PC-9 (cell line): ENCODE data around the gene TUBB8. TPM values are rescaled to one million over a fixed set of nuclear protein-coding genes. Genes with fewer than 3 reads are reported as not detected.
A peak's percentile ranks its signal among the peaks of the same experiment; 100 is the strongest.
"Not testable (repeated sequence)": the region's sequence is repeated elsewhere in the genome, so short reads cannot be mapped to it uniquely, and the experiment has no call there.

Source experiments
- BruUV-seq: library from RNA; stranded (reverse); fragments of 400-500 nt; replicated peaks from 2 replicates; lab custom pipeline; 2021; lab: Mats Ljungman, UMichigan
- CTCF ChIA-PET: fragments of 300-600 bp; sonication (Branson Sonifier 250); formaldehyde crosslinking; loops from one replicate; lab custom pipeline; 2022; ENCODE audit warnings: antibody characterized with exemption; lab: Charles Lee
- POLR2A ChIA-PET: fragments of 300-600 bp; sonication (Branson Sonifier 250); formaldehyde crosslinking; loops from one replicate; lab custom pipeline; 2022; ENCODE audit warnings: antibody characterized with exemption; ENCODE audit not compliant: unreplicated experiment; lab: Charles Lee
- DNase-seq, 2 experiments: peaks; one replicate each; pipeline versions ENCODE4 v3.0.0 to v3.0.0-alpha.2; 2015 to 2022; ENCODE audit warnings: mixed read lengths in 1 of 2
- H2AFZ ChIP-seq: fragments of 200-600 bp; sonication (generic); 2 replicates; pipeline ENCODE4 v1.8.1; 2017; ENCODE audit warnings: antibody characterized with exemption
- H3F3A ChIP-seq: fragments of 200-600 bp; sonication (generic); 2 replicates; pipeline ENCODE4 v1.8.1; 2017; ENCODE audit warnings: antibody characterized with exemption, mild to moderate bottlenecking, low read depth; ENCODE audit not compliant: insufficient read depth
- H3K27ac ChIP-seq: fragments of 200-600 bp; sonication (generic); 2 replicates; pipeline ENCODE4 v1.6.1; 2016; ENCODE audit warnings: mixed run types
- H3K27me3 ChIP-seq: fragments of 200-600 bp; sonication (generic); 2 replicates; pipeline ENCODE4 v1.6.1; 2016; ENCODE audit warnings: low read depth, mixed run types; ENCODE audit not compliant: insufficient read depth
- H3K36me3 ChIP-seq: fragments of 200-600 bp; sonication (generic); 2 replicates; pipeline ENCODE4 v1.6.1; 2016; ENCODE audit warnings: low read depth, mixed run types
- H3K4me1 ChIP-seq: fragments of 200-600 bp; sonication (generic); replicated peaks from 2 replicates; pipeline ENCODE4 v1.6.1; 2016; ENCODE audit warnings: mixed run types; ENCODE audit not compliant: insufficient read depth
- H3K4me2 ChIP-seq: fragments of 200-600 bp; sonication (generic); 2 replicates; pipeline ENCODE4 v1.6.1; 2017; ENCODE audit warnings: mixed run types
- H3K4me3 ChIP-seq: fragments of 200-600 bp; sonication (generic); 2 replicates; pipeline ENCODE4 v1.6.1; 2016; ENCODE audit warnings: mixed run types
- H3K79me2 ChIP-seq: fragments of 200-600 bp; sonication (generic); 2 replicates; pipeline ENCODE4 v1.6.1; 2017; ENCODE audit warnings: low read depth, mixed run types
- H3K9me2 ChIP-seq: fragments of 200-600 bp; sonication (generic); 2 replicates; pipeline ENCODE4 v1.8.1; 2017; ENCODE audit warnings: mild to moderate bottlenecking; ENCODE audit not compliant: insufficient read depth
- H3K9me3 ChIP-seq: fragments of 200-600 bp; sonication (generic); 2 replicates; pipeline ENCODE4 v1.8.1; 2016; ENCODE audit warnings: low read depth; ENCODE audit not compliant: insufficient read depth
- H4K20me1 ChIP-seq: fragments of 200-600 bp; sonication (generic); 2 replicates; pipeline ENCODE4 v1.8.1; 2017; ENCODE audit not compliant: insufficient read depth
- intact Hi-C: fragments of 100-400 bp; cut with micrococcal nuclease; formaldehyde crosslinking; loops from one replicate; pipeline ENCODE4 v1.10.0; 2022; ENCODE audit not compliant: unreplicated experiment
- total RNA-seq: library from RNA; stranded (reverse); gene quantifications from 2 replicates; pipeline ENCODE4 v1.2.3, GENCODE V29; 2021
- TF ChIP-seq, protein P1 (sequence below): fragments of 200-600 bp; sonication (generic); conservative IDR thresholded peaks from 2 replicates; pipeline ENCODE4 v1.6.1; 2017; ENCODE audit warnings: mixed run types, antibody characterized with exemption, mild to moderate bottlenecking, moderate library complexity

TUBB8 gene
- total RNA-seq, 1 experiment from 2014 or later, result 0.59 TPM

DNA sequence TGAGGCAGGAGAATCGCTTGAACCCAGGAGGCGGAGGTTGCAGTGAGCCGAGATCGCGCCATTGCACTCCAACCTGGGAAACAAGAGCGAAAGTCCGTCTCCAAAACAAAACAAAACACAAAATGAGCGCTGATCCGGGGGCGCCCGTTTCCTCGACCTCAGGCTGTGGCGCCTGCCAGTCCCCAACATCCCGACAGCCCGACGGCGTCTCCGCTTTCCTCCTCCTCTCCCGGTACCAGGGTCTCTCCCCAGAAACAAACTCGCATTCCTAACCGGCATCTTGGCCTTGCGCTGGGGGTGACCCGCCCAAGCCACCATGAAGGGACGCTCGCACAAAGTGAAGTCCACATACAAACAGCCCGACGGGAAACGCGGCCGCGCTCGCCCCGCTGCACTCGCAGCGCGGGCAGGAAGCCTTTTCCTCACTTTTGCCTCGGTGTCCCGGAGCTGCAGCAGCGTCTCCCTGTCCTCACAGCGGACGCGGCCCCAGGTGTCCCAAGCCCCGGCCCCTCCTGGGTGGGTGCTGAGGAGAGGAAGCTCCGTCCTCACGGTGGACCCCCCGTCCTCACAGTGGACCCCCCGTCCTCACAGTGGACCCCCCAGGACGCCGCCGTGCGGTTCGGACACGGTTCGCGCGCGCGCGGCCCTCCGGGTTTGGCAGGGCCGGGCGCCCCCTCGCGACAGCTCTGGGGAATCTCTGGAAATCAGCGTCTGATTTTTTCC lies 24.6 kb upstream of the TUBB8 start:
- BruUV-seq, H3K9me3 ChIP-seq, H4K20me1 ChIP-seq, H3F3A ChIP-seq, H3K27ac ChIP-seq, H3K27me3 ChIP-seq, H3K36me3 ChIP-seq, H3K9me2 ChIP-seq, H3K79me2 ChIP-seq, H2AFZ ChIP-seq, CTCF ChIA-PET, H3K4me1 ChIP-seq, intact Hi-C loops: not testable (repeated sequence)
- POLR2A ChIA-PET, result interaction anchor here (0.7 kb wide), 1 partner anchor 63 kb away, joined by 3 read pairs; no protein-coding TSS in a partner anchor
- Histone ChIP-seq H3K4me2 (peak overlapping the region; percentile 68), H3K4me3 (peak overlapping the region; percentile 50; the same call in 1 of the 2 replicates)
- DNase-seq, result peak in 1 of 2 experiments; percentile 58
- TF ChIP-seq, protein P1, sequence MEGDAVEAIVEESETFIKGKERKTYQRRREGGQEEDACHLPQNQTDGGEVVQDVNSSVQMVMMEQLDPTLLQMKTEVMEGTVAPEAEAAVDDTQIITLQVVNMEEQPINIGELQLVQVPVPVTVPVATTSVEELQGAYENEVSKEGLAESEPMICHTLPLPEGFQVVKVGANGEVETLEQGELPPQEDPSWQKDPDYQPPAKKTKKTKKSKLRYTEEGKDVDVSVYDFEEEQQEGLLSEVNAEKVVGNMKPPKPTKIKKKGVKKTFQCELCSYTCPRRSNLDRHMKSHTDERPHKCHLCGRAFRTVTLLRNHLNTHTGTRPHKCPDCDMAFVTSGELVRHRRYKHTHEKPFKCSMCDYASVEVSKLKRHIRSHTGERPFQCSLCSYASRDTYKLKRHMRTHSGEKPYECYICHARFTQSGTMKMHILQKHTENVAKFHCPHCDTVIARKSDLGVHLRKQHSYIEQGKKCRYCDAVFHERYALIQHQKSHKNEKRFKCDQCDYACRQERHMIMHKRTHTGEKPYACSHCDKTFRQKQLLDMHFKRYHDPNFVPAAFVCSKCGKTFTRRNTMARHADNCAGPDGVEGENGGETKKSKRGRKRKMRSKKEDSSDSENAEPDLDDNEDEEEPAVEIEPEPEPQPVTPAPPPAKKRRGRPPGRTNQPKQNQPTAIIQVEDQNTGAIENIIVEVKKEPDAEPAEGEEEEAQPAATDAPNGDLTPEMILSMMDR, result peak; percentile 72

DNA sequence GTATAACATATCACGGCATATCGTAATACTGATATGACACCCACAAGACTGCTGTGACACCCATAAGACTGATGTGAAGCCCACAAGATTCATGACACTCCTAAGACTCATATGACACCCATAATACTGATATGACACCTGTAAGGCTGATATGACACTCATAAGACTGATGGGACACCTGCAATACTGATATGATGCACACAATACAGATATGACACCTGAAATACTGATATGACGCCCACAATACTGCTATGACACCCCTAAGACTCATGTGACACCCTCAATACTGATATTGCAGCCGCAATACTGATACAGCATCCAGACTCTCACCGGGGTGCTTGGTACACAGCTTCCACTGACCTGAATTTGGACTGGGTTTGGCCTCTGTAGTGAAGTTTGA lies 19.1 kb upstream of the TUBB8 start:
- intact Hi-C loops, H3K4me3 ChIP-seq, H3K27me3 ChIP-seq, H3K4me2 ChIP-seq, DNase-seq, H4K20me1 ChIP-seq, BruUV-seq, CTCF ChIA-PET, H3K27ac ChIP-seq, POLR2A ChIA-PET, H3K9me2 ChIP-seq, H2AFZ ChIP-seq, H3K79me2 ChIP-seq, H3K4me1 ChIP-seq, H3F3A ChIP-seq, H3K36me3 ChIP-seq, H3K9me3 ChIP-seq: not testable (repeated sequence)

DNA sequence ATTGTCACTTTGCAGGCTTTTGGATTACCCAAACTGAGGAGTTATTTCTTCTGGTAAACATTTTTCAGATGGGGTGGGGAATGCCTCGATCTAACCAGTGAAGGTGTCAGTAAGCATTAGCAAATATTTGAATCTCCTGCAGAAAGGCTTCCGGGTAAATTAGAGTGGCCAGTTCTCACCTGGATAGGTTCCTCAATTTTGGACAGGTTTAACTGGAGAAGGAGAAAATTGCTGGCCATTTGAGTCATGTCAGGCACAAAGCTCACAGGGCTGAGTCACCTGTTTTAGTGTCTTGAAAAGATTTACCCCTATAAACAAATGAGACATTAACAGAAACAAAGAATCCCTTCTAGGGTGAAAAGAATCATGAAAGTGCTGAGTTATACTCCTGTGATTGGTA lies 830 bp upstream of the TUBB8 start:
- H4K20me1 ChIP-seq, H2AFZ ChIP-seq, H3K4me3 ChIP-seq, H3K4me2 ChIP-seq, H3F3A ChIP-seq, H3K4me1 ChIP-seq, H3K9me3 ChIP-seq, intact Hi-C loops, H3K36me3 ChIP-seq, H3K27me3 ChIP-seq, CTCF ChIA-PET, BruUV-seq, H3K9me2 ChIP-seq, H3K79me2 ChIP-seq, H3K27ac ChIP-seq, POLR2A ChIA-PET: not testable (repeated sequence)
- peak in 1 of 2 experiments; percentile 55 for DNase-seq

DNA sequence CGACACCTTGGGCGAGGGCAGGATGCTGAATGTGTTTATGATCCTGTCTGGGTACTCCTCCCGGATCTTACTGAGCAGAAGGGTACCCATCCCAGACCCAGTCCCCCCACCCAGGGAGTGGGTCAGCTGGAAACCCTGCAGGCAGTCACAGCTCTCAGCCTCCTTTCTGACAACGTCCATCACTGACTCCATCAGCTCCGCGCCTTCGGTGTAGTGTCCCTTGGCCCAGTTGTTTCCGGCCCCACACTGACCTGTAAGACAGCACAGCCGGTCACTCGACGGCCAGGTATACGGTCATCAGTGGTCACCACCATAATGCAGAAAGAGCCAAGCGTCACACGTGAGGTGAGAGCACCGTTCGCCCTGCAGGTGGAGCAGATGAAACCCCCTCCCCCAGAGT lies 1.2 kb downstream of the TUBB8 start:
- H3K4me2 ChIP-seq, POLR2A ChIA-PET, H3K27ac ChIP-seq, H2AFZ ChIP-seq, DNase-seq, H3K36me3 ChIP-seq, H3F3A ChIP-seq, H3K9me3 ChIP-seq, intact Hi-C loops, H4K20me1 ChIP-seq, H3K79me2 ChIP-seq, H3K27me3 ChIP-seq, H3K4me1 ChIP-seq, BruUV-seq, H3K4me3 ChIP-seq, H3K9me2 ChIP-seq, CTCF ChIA-PET: not testable (repeated sequence)

DNA sequence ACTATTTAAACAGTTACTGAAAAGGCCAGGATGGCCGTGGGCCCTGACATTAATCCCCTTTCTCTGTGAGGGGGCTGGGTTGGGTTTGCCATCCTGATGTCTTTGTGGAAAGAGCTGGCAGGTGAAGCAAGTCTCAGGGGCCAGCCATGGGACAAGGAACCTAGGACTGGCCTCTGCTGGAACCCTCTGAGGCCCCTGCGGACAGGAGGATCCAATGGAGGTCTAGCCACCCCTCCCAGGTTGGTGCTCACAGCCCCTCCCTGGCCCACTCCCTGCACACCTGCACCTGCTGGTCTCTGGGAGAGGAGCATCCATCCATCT lies 35.8 kb downstream of the TUBB8 start:
- CTCF ChIA-PET, H3K4me1 ChIP-seq, H3K36me3 ChIP-seq, POLR2A ChIA-PET, H3K9me2 ChIP-seq, H3K79me2 ChIP-seq, H3F3A ChIP-seq, H3K4me3 ChIP-seq, H3K27ac ChIP-seq, BruUV-seq, H3K27me3 ChIP-seq, H3K4me2 ChIP-seq, DNase-seq, H3K9me3 ChIP-seq, H4K20me1 ChIP-seq, intact Hi-C loops, H2AFZ ChIP-seq: not testable (repeated sequence)

DNA sequence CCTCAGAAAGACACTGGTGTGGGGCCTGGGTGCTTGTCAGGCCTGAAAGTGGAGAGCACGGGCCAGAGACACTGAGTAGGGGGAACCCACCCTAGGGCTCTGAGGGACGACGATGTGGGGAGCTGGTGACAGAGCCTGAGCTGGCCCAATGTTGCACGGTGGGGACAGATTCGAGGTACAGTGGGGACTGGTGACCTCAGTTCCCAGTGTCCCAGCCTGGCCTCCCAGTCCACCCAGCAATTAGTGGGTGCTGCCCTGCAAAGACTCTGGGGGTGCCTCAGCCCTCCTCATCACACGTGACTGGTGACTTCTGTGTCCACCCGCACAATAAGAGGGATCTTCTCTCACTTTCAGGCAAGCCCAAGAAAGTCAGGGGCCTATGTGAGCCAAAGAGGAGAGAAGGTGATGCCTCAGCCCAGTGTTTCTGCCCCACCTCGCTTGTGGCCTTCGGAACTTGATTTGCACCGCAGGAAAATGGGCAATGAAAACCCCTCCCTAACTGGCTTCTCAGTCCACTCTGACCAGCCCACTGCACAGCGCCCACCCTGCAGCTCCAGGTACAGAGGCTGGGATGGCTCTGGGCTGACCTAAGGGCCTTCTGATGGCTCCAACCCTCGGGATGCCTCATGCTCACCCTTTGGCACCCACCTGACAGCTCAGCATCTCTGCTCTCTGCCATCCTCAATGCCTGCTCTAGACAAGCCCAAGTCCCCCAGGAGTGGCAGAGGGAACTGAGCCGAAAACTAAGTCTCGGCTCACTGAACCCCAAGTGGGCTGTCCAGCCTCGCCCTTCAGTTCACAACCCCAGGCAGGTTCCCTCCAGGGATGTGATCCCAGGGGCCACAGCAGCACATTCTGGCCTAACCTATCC lies 36.4 kb downstream of the TUBB8 start:
- H3F3A ChIP-seq, intact Hi-C loops, H3K4me3 ChIP-seq, H3K79me2 ChIP-seq, POLR2A ChIA-PET, H4K20me1 ChIP-seq, H3K36me3 ChIP-seq, DNase-seq, H2AFZ ChIP-seq, H3K27ac ChIP-seq, H3K4me1 ChIP-seq, H3K4me2 ChIP-seq, H3K9me3 ChIP-seq, H3K9me2 ChIP-seq, BruUV-seq, H3K27me3 ChIP-seq, CTCF ChIA-PET: not testable (repeated sequence)
